Skin of body (tissue), 2 donors: Measurements from ENCODE around the gene CYP26B1. TPM values are rescaled to one million over a fixed set of nuclear protein-coding genes. Genes with fewer than 3 reads are reported as not detected.

ENCODE experiments used
- DNase-seq: peaks from one replicate; lab custom pipeline; 2025; lab: John Stamatoyannopoulos, UW
- total RNA-seq: library from RNA; depleted of rRNA; stranded (reverse); fragments of >200 nt; gene quantifications from one replicate; pipeline ENCODE4 v1.2.3, GENCODE V29; 2014

The CYP26B1 gene
- total RNA-seq, 1 donor from 2014 or later: 25.9 TPM

GRCh38 chr2:72141881-72142451, 5.7 kb downstream of the CYP26B1 start:
- no peak for DNase-seq

GRCh38 chr2:72141032-72141645, 6.5 kb downstream of the CYP26B1 start:
- no peak for DNase-seq

- DNase-seq: no peak
Measured at GRCh38 chr2:72140621-72140960, 7.1 kb downstream of the CYP26B1 start.

- DNase-seq: no peak
Measured at GRCh38 chr2:72139874-72140620, 7.6 kb downstream of the CYP26B1 start.

- DNase-seq: no peak
Measured at GRCh38 chr2:72139471-72139873, 8.2 kb downstream of the CYP26B1 start.

GRCh38 chr2:72138921-72139381, 8.7 kb downstream of the CYP26B1 start:
- no peak for DNase-seq

GRCh38 chr2:72138011-72138881, 9.4 kb downstream of the CYP26B1 start:
- no peak for DNase-seq

GRCh38 chr2:72137498-72138010, 10.1 kb downstream of the CYP26B1 start:
- DNase-seq: no peak

GRCh38 chr2:72136933-72137497, 10.6 kb downstream of the CYP26B1 start:
- DNase-seq: no peak

- DNase-seq: no peak
Measured at GRCh38 chr2:72136331-72136730, 11.3 kb downstream of the CYP26B1 start.

- DNase-seq: no peak
Measured at GRCh38 chr2:72135921-72136320, 11.7 kb downstream of the CYP26B1 start.

- no peak for DNase-seq
Measured at GRCh38 chr2:72134997-72135800, 12.5 kb downstream of the CYP26B1 start.

GRCh38 chr2:72134408-72134996, 13.2 kb downstream of the CYP26B1 start:
- no peak for DNase-seq

GRCh38 chr2:72133721-72134407, 13.8 kb downstream of the CYP26B1 start:
- no peak for DNase-seq

GRCh38 chr2:72132981-72133720, 14.5 kb downstream of the CYP26B1 start:
- no peak for DNase-seq

GRCh38 chr2:72131916-72132841, 15.5 kb downstream of the CYP26B1 start:
- no peak for DNase-seq

- DNase-seq: no peak
Measured at GRCh38 chr2:72131371-72131891, 16.2 kb downstream of the CYP26B1 start.
